ENCODE data around the gene MORN1.
"Not testable (repeated sequence)": the region's sequence is repeated elsewhere in the genome, so short reads cannot be mapped to it uniquely, and the experiment has no call there.

MORN1 gene

DNA sequence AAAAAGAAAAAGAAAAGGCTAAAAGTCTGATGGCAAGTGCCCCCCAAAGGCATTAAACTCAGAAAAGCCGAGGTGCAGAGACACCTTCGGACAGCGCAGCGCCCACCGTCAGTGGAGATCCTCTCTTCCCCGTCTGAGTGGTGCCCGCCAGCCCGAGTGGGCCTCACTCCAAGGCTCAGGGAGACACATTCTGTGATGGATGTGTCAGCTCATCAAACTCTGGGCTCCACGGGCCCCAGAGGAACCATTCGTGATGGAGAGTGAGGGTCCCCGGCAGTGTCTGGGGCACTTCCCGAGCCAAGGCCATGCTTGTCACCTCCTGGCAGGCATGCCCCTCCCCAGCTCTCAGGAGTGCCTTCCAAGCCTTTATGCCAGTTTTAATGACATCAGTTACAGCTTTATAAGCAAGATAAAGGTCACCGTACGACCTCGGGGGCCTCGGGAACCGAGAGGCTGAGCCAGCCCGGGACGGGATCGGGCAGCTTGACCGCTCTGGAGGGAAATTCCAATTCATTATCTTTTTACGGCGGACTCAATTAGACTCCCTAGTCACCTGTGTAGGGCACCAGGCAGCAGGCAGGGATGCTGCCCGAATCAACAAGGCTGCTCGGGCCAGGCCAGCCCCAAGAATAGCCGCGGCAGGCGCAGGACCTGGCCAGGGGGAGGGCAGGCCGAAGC, 49.5 kb downstream of the MORN1 start:
- no peak for FAIRE-seq
- no peak for DNase-seq (ENCODE audit: insufficient read length, low spot score)

GRCh38 chr1:2340918-2341254, 50.5 kb downstream of the MORN1 start:
- DNase-seq (ENCODE audit: insufficient read length, low spot score) (no peak), FAIRE-seq (no peak)

- DNase-seq (ENCODE audit: insufficient read length, low spot score): no peak
- FAIRE-seq: no peak
Measured at GRCh38 chr1:2340086-2340917, 51.1 kb downstream of the MORN1 start.

DNA sequence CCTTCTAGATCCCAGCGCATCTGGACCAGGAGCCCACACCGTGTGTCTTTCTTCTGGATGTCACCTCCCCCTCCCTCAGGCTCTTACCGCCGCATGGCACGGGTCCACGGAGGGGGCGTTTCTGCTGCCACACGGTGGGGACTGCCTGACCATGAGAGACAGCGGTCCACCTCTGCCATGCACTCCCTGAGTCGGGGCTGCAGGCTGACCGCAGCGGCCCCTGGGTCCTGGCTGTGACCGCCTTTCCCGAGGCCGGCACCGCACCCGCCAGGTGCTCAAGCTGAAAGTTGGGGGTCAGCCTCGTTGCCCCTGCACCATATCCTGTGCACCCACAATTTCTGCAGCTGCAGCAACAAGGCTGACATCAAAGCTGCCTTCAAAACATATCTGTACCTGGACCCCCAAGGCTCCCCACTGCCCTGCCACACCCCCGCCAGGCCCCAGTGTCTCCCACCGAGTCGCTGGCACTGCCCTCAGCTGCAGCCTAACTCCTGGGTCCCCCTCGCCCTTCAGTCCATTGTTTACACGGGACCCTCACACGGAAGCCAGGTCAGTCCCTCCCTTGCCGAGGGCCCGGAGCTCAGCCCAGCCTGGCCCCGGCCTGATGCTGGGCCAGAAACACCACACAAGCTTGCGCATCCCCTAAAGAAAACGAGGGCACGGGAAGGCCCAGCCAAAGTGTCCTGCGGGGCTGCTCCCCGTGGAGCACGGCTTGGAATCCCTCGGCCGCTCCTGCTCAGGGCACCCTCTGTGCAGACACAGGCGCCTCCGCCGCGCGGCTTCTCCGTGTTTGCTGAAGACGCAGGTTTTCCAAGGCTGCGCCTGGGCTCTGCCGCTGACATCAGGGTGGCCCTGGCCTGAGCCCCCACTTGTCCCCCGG, 51.9 kb downstream of the MORN1 start:
- FAIRE-seq (no peak), DNase-seq (ENCODE audit: insufficient read length, low spot score) (no peak)

- FAIRE-seq (no peak), DNase-seq (ENCODE audit: insufficient read length, low spot score) (no peak)
Measured at GRCh38 chr1:2337501-2337900, 53.9 kb downstream of the MORN1 start.

GRCh38 chr1:2337081-2337480, 54.3 kb downstream of the MORN1 start:
- FAIRE-seq: no peak

GRCh38 chr1:2336499-2336898, 54.9 kb downstream of the MORN1 start:
- FAIRE-seq: no peak
- DNase-seq (ENCODE audit: insufficient read length, low spot score): no peak

More at GRCh38 chr1:2337081-2337480, 54.3 kb downstream of the MORN1 start:
- DNase-seq (ENCODE audit: insufficient read length, low spot score): no peak

DNA sequence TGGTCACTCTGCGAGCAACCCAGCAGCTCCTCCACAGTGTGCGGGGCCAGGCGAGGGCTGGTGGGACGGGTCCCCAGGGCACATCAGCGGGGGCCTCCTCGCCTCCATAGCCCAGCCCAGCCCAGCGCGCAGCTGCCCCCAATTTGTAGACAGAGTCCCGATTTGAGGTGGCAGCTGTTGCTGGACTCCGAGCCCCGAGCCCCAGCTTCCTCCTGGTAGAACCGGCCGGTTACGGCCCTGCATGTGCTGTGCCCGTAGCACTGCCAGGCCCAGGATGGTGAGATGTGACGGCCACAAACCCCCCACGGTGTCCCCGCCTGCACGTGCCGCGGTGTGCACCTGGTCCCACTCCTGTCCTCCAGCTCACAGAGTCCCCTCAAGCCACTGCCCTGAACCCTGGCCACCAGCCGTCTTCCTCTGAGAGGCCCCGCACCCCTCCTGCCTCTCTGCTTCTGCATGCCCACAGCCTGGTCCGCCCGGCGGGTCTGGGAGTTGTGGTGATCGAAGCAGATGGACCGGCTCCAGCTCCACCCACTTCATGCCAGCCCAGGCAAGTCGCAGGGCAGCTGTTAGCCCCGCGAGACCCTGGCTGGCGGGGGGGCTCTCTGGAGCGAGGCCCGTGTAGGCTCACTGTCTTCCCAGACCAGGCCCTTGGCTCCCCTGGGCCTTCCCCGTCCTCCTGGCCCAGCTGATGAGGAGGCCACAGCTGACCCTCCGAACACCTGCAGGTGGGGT, 55.5 kb downstream of the MORN1 start:
- DNase-seq (ENCODE audit: insufficient read length, low spot score) (no peak), FAIRE-seq (no peak)

DNA sequence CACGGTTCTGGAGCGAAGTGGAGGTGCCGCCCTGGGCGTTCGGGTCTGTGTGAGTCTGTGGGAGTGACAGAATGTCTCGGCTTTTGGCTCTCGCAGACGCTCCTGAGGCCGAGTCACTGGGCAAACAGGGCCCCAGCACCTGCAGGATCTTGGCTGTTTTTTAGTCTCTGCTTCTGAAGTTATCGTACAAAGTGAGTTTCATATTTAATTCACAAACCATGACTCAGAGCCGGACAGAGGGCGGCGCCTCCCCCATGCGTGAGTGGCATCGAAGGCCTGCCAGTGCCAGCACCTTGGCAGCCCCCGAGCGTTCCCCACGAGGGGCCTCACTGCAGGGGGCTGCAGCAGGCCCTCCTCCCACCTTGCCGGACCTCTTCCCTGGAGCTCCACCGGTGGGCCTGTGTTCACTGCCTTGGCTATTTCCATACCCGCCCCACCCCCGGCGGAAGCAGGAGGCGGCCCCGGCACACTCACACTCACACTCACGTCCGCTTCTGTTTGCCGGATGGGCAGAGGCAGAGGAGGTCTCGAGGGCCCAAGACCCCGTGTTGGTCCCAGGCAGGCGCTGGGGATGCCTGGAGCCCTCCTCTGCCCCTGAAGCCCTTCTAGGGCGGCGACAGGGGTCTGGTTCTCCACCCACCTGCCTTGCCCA, 56.3 kb downstream of the MORN1 start:
- no peak for DNase-seq (ENCODE audit: insufficient read length, low spot score)
- FAIRE-seq: no peak

GRCh38 chr1:2334366-2334765, 57.0 kb downstream of the MORN1 start:
- FAIRE-seq (no peak), DNase-seq (ENCODE audit: insufficient read length, low spot score) (no peak)

- not testable (repeated sequence) for DNase-seq (ENCODE audit: insufficient read length, low spot score); FAIRE-seq
Measured at GRCh38 chr1:2331580-2331979, 59.8 kb downstream of the MORN1 start.

- FAIRE-seq (no peak), DNase-seq (ENCODE audit: insufficient read length, low spot score) (no peak)
Measured at GRCh38 chr1:2331200-2331544, 60.2 kb downstream of the MORN1 start.

DNA sequence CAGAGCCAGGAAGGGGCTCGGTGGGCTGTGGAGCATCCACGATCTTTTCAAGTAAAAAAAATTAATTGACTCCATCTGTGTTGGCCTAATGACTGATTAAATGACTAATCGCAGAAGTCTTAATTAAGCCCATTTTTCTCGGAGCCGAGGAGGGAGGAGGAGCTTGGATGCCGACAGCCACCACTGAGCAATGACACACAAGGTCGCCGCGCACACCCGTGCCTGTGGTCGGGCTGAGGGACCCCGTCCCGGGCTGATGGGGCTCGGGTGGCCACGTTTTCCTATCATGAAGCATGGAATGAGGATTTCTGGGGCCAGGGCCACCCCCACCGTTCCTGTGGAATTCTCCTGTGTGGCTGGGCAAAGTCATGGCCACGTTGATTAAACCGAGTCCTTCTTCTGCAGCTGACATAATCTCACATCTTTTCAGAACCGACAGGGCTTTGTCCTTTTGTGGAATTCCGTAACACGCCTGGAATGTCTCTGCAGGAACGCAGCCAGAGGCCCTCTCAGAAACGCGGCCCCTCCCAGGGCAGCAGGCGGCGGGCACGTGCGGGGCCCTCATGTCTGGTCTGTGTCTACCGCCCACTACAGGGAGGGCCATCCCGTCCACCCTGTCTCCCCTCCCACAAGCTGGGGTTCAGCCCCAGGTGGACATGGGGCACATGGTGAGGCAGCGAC, 60.7 kb downstream of the MORN1 start:
- no peak for DNase-seq (ENCODE audit: insufficient read length, low spot score)
- FAIRE-seq: no peak

DNA sequence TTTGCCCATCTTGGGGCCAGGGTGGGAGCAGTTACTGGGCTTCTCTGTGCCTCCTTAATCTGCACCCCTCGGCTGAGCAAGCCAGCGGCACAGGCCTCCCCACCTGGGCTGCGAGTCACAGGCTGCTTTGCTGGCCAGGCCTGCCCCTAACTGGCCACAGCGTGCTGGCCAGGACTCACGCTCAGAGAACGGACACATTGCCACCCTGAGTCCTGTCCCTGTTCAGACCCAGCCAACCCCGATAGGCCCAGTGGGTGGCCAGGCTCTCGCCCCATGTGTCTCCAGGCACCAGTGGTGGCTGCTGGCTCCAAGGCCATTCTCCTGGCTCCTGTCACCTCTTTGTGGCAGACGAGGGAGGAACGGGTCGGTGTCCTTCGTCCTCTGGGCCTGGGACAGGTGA, 61.3 kb downstream of the MORN1 start:
- DNase-seq (ENCODE audit: insufficient read length, low spot score) (no peak), FAIRE-seq (no peak)

GRCh38 chr1:2328676-2329455, 62.5 kb downstream of the MORN1 start:
- FAIRE-seq: no peak
- DNase-seq (ENCODE audit: insufficient read length, low spot score): no peak

DNA sequence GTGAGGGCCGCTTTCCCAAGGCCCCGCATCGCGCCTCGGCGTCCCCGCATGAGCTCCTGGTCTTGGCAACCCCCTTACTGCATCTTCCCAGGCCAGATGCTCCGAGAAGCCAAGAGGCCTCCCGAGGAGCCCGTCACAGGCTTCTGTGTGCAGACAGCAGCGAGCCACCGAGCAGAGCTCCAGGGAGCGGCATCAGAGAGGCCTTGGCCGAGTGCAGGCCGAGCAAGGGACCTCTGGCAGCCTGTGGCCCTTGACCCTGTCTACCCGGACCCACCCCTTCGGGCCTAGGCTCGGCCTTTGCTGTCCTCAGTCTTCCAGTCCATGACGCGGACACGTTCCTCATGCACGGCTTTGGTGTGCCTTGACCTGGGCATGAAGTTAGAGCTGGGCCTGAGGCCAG, 63.5 kb downstream of the MORN1 start:
- DNase-seq (ENCODE audit: insufficient read length, low spot score): no peak
- FAIRE-seq: no peak

- FAIRE-seq; DNase-seq (ENCODE audit: insufficient read length, low spot score): not testable (repeated sequence)
Measured at GRCh38 chr1:2327162-2327561, 64.2 kb downstream of the MORN1 start.

- FAIRE-seq: no peak
- no peak for DNase-seq (ENCODE audit: insufficient read length, low spot score)
Measured at GRCh38 chr1:2326524-2326923, 64.8 kb downstream of the MORN1 start.

All from GM19239 (cell line).